Adrenal gland (tissue), 12 donors: ENCODE results near the gene MFSD12. TPM values are rescaled to one million over a fixed set of nuclear protein-coding genes. Genes with fewer than 3 reads are reported as not detected.

ENCODE experiments used
- DNase-seq, 7 donors: peaks; one replicate each; pipeline ENCODE4 v3.0.0-alpha.2; 2019 to 2020
- H3K27ac ChIP-seq, 5 donors: fragments of 200-600 bp; sonication (generic) in 4 of 5; 1 replicate in 3 of 5; 2 replicates in 2 of 5; pipeline versions ENCODE4 v1.5.1 to v1.8.0; 2016 to 2020; ENCODE audit warnings: mild to moderate bottlenecking in 1 of 5
- H3K27me3 ChIP-seq: fragments of 200-600 bp; 2 replicates; pipeline ENCODE4 v1.8.0; 2021
- H3K36me3 ChIP-seq, 2 donors: fragments of 200-600 bp; replicated peaks in 1 of 2; 1 replicate in 1 of 2; 2 replicates in 1 of 2; pipeline versions ENCODE4 v1.5.1 to v1.8.0; 2018 to 2022
- H3K4me1 ChIP-seq, 2 donors: fragments of 200-600 bp; replicated peaks in 1 of 2; 1 replicate in 1 of 2; 2 replicates in 1 of 2; pipeline versions ENCODE4 v1.5.1 to v1.8.0; 2018 to 2021
- H3K4me3 ChIP-seq, 4 donors: fragments of 200-600 bp; sonication (generic) in 3 of 4; one replicate each; pipeline ENCODE4 v1.5.1; 2016 to 2018
- H3K9me3 ChIP-seq, 3 donors: fragments of 200-600 bp; sonication (generic) in 1 of 3; replicated peaks in 1 of 3; 1 replicate in 2 of 3; 2 replicates in 1 of 3; pipeline versions ENCODE4 v1.5.1 to v1.8.0; 2016 to 2021
- POLR2A ChIP-seq, 2 donors: fragments of 450-650 bp; IDR thresholded peaks; one replicate each; pipeline ENCODE4 v1.6.1; 2017; ENCODE audit warnings: antibody characterized with exemption in 2 of 2, mild to moderate bottlenecking in 2 of 2, moderate library complexity in 1 of 2
- whole genome bisulfite sequencing, 4 donors: extraction: QIAGEN DNeasy Blood & Tissue Kit in 2 of 4; methylation state at CpG; one replicate each; pipeline versions ENCODE4 v1.1.5 to v1.1.7; 2013 to 2017; 5-methylcytosine and 5-hydroxymethylcytosine counted together
- intact Hi-C, 2 donors: fragments of 100-400 bp; cut with DNase I; formaldehyde crosslinking; loops; one replicate each; pipeline versions ENCODE4 v1.14.1 to v1.15.0; 2022 to 2023
- polyA plus RNA-seq, 3 donors: library from polyadenylated mRNA; stranded (reverse); fragments of 200-250 nt in 2 of 3; fragments of 350-450 nt in 1 of 3; fragmentation: Illumina TruSeq in 1 of 3; extraction: RNeasy Lipid Tissue Mini Kit (QIAGEN cat#74804) in 1 of 3; gene quantifications; one replicate each; pipeline ENCODE4 v1.2.3, GENCODE V29; 2013 to 2014
- total RNA-seq, 9 donors: library from RNA; depleted of rRNA in 4 of 9; stranded (reverse); fragments of >200 nt in 4 of 9; fragments of 120-200 nt in 1 of 9; fragmentation: NEBNext Ultra II Directional in 1 of 9; extraction: Animal tissue kit (Norgen Biotek cat#: 25700) in 1 of 9; gene quantifications; one replicate each; pipeline versions ENCODE4 v1.1.0 to v1.2.4, GENCODE V29; 2013 to 2023
- TF ChIP-seq, protein P1 (sequence below), 6 experiments: fragments of 450-650 bp in 4 of 6; fragments of 200-600 bp in 2 of 6; sonication (generic) in 1 of 6; IDR thresholded peaks; 1 replicate in 5 of 6; 2 replicates in 1 of 6; pipeline versions ENCODE4 v1.5.1 to v1.8.0; 2016 to 2021; ENCODE audit warnings: antibody characterized with exemption in 6 of 6, mild to moderate bottlenecking in 2 of 6, moderate library complexity in 1 of 6
- donor health status: healthy with polysubstance abuse.
- donor health status: Bipolar disorder and iron deficiency.
- donor health status: DM: yes; HTN: yes; CAD: no.
- donor health status: DM: no; HTN: no; CAD: no.
- donor health status: DM: no; HTN: no; CAD: no.
- donor health status: DM: yes; HTN: yes; CAD: no.

The MFSD12 gene
- total and polyA plus RNA-seq, 12 donors = 18.5 to 123 (median 61.1) TPM

DNA sequence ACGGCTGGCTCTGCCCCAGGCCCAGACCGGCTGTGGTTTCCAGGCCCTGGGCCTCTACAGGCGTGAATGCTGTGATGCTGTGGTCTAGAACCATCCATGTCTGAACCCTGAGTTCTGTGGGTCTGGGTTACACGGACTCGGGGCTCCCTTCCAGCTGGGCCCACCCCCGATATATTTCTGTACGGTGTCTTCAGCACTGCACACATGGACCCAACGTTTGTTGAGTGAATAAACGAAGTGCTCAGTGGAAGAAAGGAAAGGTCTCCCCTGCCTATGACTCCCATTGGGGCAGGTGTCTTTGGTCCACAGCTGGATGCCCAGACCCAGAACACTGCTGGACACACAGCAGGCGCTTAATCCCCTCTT lies 11.7 kb downstream of the MFSD12 start:
- Histone ChIP-seq H3K36me3 (peaks cover 0 to 8% of the 10 kb centered on the region in 2 donors), H3K4me3 (no peak overlapping the region)
- intact Hi-C loops = loop anchor here (5.0 kb wide), 2 partner anchors 67 to 72 kb away; no protein-coding TSS in a partner anchor

DNA sequence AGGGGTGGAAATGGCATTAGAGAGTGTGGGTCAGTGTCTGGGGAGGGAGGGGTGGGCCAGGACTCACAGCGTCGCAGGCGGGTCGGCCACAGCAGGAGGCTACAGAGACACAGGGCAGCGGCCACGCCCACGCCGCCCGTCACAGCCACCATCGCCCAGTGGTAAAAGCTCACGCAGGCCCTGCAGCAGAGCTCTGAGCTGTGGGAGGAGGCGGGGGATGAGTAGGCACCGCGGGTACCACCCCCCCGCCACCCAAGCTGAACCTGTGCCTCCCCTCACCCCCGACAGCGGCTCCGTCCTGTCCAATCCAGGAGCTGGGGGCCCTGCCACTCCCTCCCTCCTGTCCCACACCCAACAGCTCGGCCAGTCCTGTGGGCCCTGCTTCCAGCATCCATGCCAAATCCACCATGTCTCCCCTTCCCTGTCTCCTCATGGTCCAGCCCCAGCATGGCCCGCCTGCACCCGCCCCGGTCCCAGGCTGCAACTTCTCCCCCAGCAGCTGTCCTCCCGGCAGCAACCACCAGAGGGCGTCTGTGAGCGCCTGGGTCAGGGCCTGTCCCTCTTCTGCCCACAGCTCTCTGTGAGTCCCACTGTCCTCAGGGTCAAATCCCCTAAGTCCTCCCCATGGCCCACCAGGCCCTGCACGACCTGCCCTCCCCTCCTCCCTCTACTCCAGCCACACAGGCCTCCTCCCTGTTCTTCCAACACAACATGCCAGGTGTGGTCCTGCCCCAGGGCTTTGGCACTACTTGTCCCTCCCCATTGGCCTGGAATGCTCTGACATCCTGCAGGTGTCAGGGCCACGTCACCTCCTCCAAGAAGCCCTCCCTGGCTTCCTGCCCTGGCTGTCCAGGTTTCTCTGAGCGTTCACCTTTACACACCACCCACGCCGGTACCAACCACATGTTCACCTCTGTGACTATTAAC lies 12.4 kb downstream of the MFSD12 start:
- Histone ChIP-seq H3K27ac (no peak overlapping the region), H3K36me3 (peaks cover 0 to 8% of the 10 kb centered on the region in 2 donors), H3K4me3 (no peak overlapping the region), H3K9me3 (no peaks in the 10 kb centered on the region), H3K27me3 (no peaks in the 10 kb centered on the region), H3K4me1 (no peaks in the 10 kb centered on the region)
- TF ChIP-seq, protein P1, sequence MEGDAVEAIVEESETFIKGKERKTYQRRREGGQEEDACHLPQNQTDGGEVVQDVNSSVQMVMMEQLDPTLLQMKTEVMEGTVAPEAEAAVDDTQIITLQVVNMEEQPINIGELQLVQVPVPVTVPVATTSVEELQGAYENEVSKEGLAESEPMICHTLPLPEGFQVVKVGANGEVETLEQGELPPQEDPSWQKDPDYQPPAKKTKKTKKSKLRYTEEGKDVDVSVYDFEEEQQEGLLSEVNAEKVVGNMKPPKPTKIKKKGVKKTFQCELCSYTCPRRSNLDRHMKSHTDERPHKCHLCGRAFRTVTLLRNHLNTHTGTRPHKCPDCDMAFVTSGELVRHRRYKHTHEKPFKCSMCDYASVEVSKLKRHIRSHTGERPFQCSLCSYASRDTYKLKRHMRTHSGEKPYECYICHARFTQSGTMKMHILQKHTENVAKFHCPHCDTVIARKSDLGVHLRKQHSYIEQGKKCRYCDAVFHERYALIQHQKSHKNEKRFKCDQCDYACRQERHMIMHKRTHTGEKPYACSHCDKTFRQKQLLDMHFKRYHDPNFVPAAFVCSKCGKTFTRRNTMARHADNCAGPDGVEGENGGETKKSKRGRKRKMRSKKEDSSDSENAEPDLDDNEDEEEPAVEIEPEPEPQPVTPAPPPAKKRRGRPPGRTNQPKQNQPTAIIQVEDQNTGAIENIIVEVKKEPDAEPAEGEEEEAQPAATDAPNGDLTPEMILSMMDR (IDR thresholded peaks at IDR 0.05) = peak; percentile 94 to 97 (median 96)
- TF ChIP-seq POLR2A (IDR thresholded peaks at IDR 0.05) = no peak
- intact Hi-C loops = loop anchor here (5.0 kb wide), 2 partner anchors 67 to 72 kb away; no protein-coding TSS in a partner anchor
- 49 to 72% (median 52%) methylated on average over 23 to 28 of the region's 30 CpGs for WGBS, 4 donors
- peak; percentile 73 to 89 (median 80) for DNase-seq

More for the DNA sequence above, 11.7 kb downstream of the MFSD12 start:
- Histone ChIP-seq H3K4me1 (no peaks in the 10 kb centered on the region), H3K27ac (no peak overlapping the region), H3K27me3 (no peaks in the 10 kb centered on the region), H3K9me3 (no peaks in the 10 kb centered on the region)
- 74 to 84% (median 75%) methylated on average over 8 to 10 of the region's 10 CpGs for WGBS, 4 donors
- TF ChIP-seq, protein P1 (IDR thresholded peaks at IDR 0.05) = no peak
- TF ChIP-seq POLR2A (IDR thresholded peaks at IDR 0.05) = no peak
- no peak for DNase-seq

DNA sequence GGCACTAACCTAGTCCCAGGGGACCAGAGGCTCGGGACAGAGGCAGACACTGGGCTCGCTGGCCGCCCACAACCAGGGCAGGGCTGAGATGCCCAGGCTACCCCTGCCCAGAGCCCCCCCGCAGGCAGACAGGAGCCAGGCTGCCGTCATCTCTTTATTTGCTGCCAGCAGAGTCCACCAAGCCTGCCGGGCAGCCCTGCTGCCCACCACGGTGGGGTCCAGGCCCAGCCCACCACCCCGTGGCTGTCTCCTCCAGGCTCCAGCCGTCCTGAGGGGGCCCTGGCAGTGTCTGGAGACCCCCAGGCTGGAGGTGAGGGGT lies 13.4 kb downstream of the MFSD12 start:
- no peak overlapping the region for H3K27ac ChIP-seq
- intact Hi-C loops = no loop called here
- no peak for DNase-seq
- no peak overlapping the region for H3K4me3 ChIP-seq
- H3K9me3 ChIP-seq = no peaks in the 10 kb centered on the region
- H3K4me1 ChIP-seq = peaks cover 0 to under 1% of the 10 kb centered on the region in 2 donors
- no peak for TF ChIP-seq POLR2A (IDR thresholded peaks at IDR 0.05)
- TF ChIP-seq, protein P1 (IDR thresholded peaks at IDR 0.05) = no peak
- H3K27me3 ChIP-seq = no peaks in the 10 kb centered on the region
- peaks cover 0 to 8% of the 10 kb centered on the region in 2 donors for H3K36me3 ChIP-seq
- WGBS, 4 donors = 60 to 85% (median 82%) methylated on average over 1 to 9 of the region's 9 CpGs; no CpG with 5 or more reads in 1 of the 4 donors

DNA sequence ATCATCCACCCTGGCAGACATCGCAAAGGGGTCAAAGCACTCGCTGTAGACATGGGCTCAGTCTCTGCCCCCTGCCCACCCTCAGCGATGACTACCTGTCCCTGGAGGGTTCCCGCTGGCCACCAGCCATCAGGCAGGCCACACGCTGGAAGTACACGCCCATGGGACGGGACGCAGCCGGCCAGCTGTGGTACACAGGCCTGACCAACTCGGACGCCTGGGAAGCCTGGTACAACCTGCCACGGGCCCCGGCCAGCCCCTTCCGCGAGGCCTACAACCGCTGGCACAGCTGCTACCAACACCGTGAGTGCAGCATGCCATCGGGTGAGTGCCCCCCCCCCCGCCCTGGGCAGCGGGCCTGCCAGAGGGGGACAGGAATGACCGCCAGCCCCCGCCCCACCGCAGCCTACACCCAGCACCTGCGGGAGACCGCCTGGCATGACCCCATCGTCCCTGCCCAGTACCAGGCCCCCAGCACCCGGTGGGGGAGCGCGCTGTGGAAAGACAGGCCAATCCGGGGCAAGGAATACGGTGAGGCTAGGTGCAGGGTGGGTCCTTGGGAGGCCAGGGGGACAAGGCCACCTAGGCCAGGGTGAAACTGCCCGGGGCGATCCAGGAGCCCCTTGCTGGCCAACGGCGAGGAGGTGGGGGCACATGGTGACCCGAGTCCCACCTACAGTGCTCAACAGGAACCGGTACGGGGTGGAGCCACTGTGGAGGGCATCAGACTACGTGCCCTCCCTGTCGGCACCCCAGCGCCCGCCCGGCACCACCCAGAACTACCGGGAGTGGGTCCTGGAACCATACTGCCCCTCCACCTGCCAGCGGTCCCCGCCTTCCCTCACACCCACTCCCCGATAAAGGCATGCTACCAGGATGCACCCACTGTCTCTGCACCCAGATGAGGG lies 14.0 kb downstream of the MFSD12 start:
- Histone ChIP-seq H3K4me3 (no peak overlapping the region), H3K27me3 (no peaks in the 10 kb centered on the region), H3K4me1 (peaks cover 0 to 6% of the 10 kb centered on the region in 2 donors), H3K27ac (no peak overlapping the region), H3K9me3 (no peaks in the 10 kb centered on the region), H3K36me3 (peaks cover 0 to 8% of the 10 kb centered on the region in 2 donors)
- WGBS, 4 donors = 79 to 92% (median 85%) methylated on average over 13 to 47 of the region's 47 CpGs
- intact Hi-C loops = no loop called here
- TF ChIP-seq POLR2A (IDR thresholded peaks at IDR 0.05) = no peak
- TF ChIP-seq, protein P1 (IDR thresholded peaks at IDR 0.05) = no peak
- peak in 3 of 7 donors; percentile 15 to 34 (median 21) for DNase-seq
